SK-N-SH (cell line): Measurements from ENCODE around the gene GABRA5. TPM values are rescaled to one million over a fixed set of nuclear protein-coding genes. Genes with fewer than 3 reads are reported as not detected.

ENCODE experiments used
- CTCF ChIA-PET: fragments of 300-600, 350-600 bp; formaldehyde crosslinking; extraction: SDS; loops from one replicate; lab custom pipeline; 2021; lab: Yijun Ruan, JAX
- POLR2A ChIA-PET: fragments of 350-600 bp; sonication (Branson Sonifier 250); formaldehyde crosslinking; extraction: SDS; loops from one replicate; lab custom pipeline; 2020; ENCODE audit warnings: antibody characterized with exemption, inconsistent platforms; lab: Yijun Ruan, JAX
- DNase-seq: peaks from one replicate; pipeline ENCODE4 v3.0.0; 2012
- H2AFZ ChIP-seq: fragments of 200-600 bp; sonication (generic); 2 replicates; pipeline ENCODE4 v1.8.1; 2016; ENCODE audit warnings: antibody characterized with exemption, mild to moderate bottlenecking, low read depth
- H3F3A ChIP-seq: fragments of 200-600 bp; sonication (generic); replicated peaks from 2 replicates; pipeline ENCODE3; 2016; ENCODE audit warnings: antibody characterized with exemption, mild to moderate bottlenecking; ENCODE audit not compliant: insufficient read depth
- H3K27ac ChIP-seq, 2 experiments: fragments of 200-500 bp in 1 of 2; fragments of 200-600 bp in 1 of 2; sonication (Bioruptor generic) in 1 of 2; sonication (generic), shearing (Covaris generic) in 1 of 2; 2 replicates each; pipeline versions ENCODE4 v1.5.1 to v1.6.1; 2014 to 2016; ENCODE audit warnings: low read depth in 2 of 2, inconsistent platforms in 1 of 2, low read length in 1 of 2, mild to moderate bottlenecking in 1 of 2, mixed read lengths in 1 of 2
- H3K27me3 ChIP-seq: fragments of 200-600 bp; sonication (generic), shearing (Covaris generic); 2 replicates; pipeline ENCODE4 v1.6.1; 2016; ENCODE audit warnings: mixed run types; ENCODE audit not compliant: insufficient read depth
- H3K36me3 ChIP-seq, 2 experiments: fragments of 200-500 bp in 1 of 2; fragments of 200-600 bp in 1 of 2; sonication (Bioruptor generic) in 1 of 2; sonication (generic) in 1 of 2; replicated peaks in 1 of 2; 2 replicates each; pipeline versions ENCODE3 to v1.5.1; 2014 to 2016; ENCODE audit warnings: low read length in 1 of 2, mild to moderate bottlenecking in 1 of 2; ENCODE audit not compliant: insufficient read depth in 2 of 2, control insufficient read depth in 1 of 2
- H3K4me1 ChIP-seq, 2 experiments: fragments of 200-500 bp in 1 of 2; fragments of 200-600 bp in 1 of 2; sonication (Bioruptor generic) in 1 of 2; sonication (generic), shearing (Covaris generic) in 1 of 2; 2 replicates each; pipeline versions ENCODE4 v1.5.1 to v1.6.1; 2014 to 2016; ENCODE audit warnings: low read depth in 1 of 2, low read length in 1 of 2, mixed run types in 1 of 2; ENCODE audit not compliant: insufficient read depth in 2 of 2, control insufficient read depth in 1 of 2
- H3K4me2 ChIP-seq: fragments of 200-600 bp; sonication (generic), shearing (Covaris generic); 2 replicates; pipeline ENCODE4 v1.6.1; 2017; ENCODE audit warnings: mixed run types
- H3K4me3 ChIP-seq, 2 experiments: fragments of 200-500 bp in 1 of 2; fragments of 200-600 bp in 1 of 2; sonication (Bioruptor generic) in 1 of 2; sonication (generic), shearing (Covaris generic) in 1 of 2; 2 replicates each; pipeline versions ENCODE4 v1.5.1 to v1.8.1; 2014 to 2016; ENCODE audit warnings: low read depth in 2 of 2, inconsistent platforms in 1 of 2, low read length in 1 of 2, mild to moderate bottlenecking in 1 of 2, mixed read lengths in 1 of 2, moderate library complexity in 1 of 2
- H3K79me2 ChIP-seq: fragments of 200-600 bp; sonication (generic); 2 replicates; pipeline ENCODE4 v1.8.1; 2017; ENCODE audit warnings: mild to moderate bottlenecking; ENCODE audit not compliant: insufficient read depth
- H3K9ac ChIP-seq: fragments of 200-600 bp; sonication (generic); 2 replicates; pipeline ENCODE4 v1.6.1; 2017; ENCODE audit warnings: mixed run types
- H3K9me2 ChIP-seq: fragments of 200-600 bp; sonication (generic); 2 replicates; pipeline ENCODE4 v1.6.1; 2017; ENCODE audit warnings: mixed run types
- H3K9me3 ChIP-seq: fragments of 200-600 bp; sonication (generic); 2 replicates; pipeline ENCODE4 v1.6.1; 2017; ENCODE audit warnings: mixed run types, mild to moderate bottlenecking, moderate library complexity
- H4K20me1 ChIP-seq: fragments of 200-600 bp; sonication (generic); 2 replicates; pipeline ENCODE4 v1.6.1; 2017; ENCODE audit warnings: mild to moderate bottlenecking, mixed run types; ENCODE audit not compliant: insufficient read depth
- CTCF ChIP-seq: fragments of 200-600 bp; sonication (generic); IDR thresholded peaks from 2 replicates; pipeline ENCODE4 v1.6.1; 2017; ENCODE audit warnings: antibody characterized with exemption, mild to moderate bottlenecking, moderate library complexity
- GATA2 ChIP-seq: sonication (generic); formaldehyde crosslinking; IDR thresholded peaks from 2 replicates; pipeline ENCODE4 v1.5.0; 2020; ENCODE audit warnings: mild to moderate bottlenecking, missing genetic modification reagents
- IRF3 ChIP-seq: fragments of 150-350 bp; IDR thresholded peaks from 2 replicates; pipeline ENCODE4 v1.6.1; 2016; ENCODE audit warnings: mild to moderate bottlenecking, low read depth, low read length
- JUND ChIP-seq: IDR thresholded peaks from 2 replicates; pipeline ENCODE4 v1.4.0; 2012
- PBX3 ChIP-seq: IDR thresholded peaks from 2 replicates; pipeline ENCODE4; 2012
- POLR2AphosphoS5 ChIP-seq: IDR thresholded peaks from 2 replicates; pipeline ENCODE4 v1.6.1; 2012; ENCODE audit warnings: low read depth, low read length
- RAD21 ChIP-seq: IDR thresholded peaks from 2 replicates; pipeline ENCODE4 v1.6.1; 2012; ENCODE audit warnings: mild to moderate bottlenecking, low read length
- REST ChIP-seq: IDR thresholded peaks from 2 replicates; pipeline ENCODE4 v1.6.1; 2012; ENCODE audit warnings: mild to moderate bottlenecking, low read depth, low read length, moderate library complexity
- SMC3 ChIP-seq: IDR thresholded peaks from 2 replicates; pipeline ENCODE4 v1.6.1; 2012; ENCODE audit warnings: low read depth, low read length, improper control_type of control experiment
- ZBTB33 ChIP-seq: IDR thresholded peaks from 2 replicates; pipeline ENCODE4 v1.4.0; 2012; ENCODE audit warnings: low read depth, borderline replicate concordance
- WGBS: methylation state at CpG from one replicate; pipeline ENCODE4 v1.1.6; 2017; ENCODE audit warnings: low lambda C conversion rate; 5-methylcytosine and 5-hydroxymethylcytosine counted together
- polyA plus RNA-seq, 3 experiments: library from polyadenylated mRNA; depleted of rRNA; stranded (reverse); fragments of >200 nt; gene quantifications; 2 replicates each; pipeline ENCODE4 v1.2.3, GENCODE V29; 2012

The GABRA5 gene
- polyA plus RNA-seq, 1 of the 3 experiments (the other 2 are of a cell fraction), result not detected

- no peaks in the 10 kb centered on the region for H3K9me2 ChIP-seq
- peak; percentile 35; the same call in 1 of the 2 replicates for TF ChIP-seq CTCF
- TF ChIP-seq PBX3, result no peak
- no peak for TF ChIP-seq ZBTB33
- no peak for TF ChIP-seq GATA2 (CRISPR knock-in tag)
- TF ChIP-seq JUND, result no peak
- no peak for TF ChIP-seq REST
- TF ChIP-seq RAD21, result peak; percentile 51
- TF ChIP-seq IRF3, result no peak
- TF ChIP-seq POLR2AphosphoS5, result no peak
- peak; percentile 24; the same call in 1 of the 2 replicates for TF ChIP-seq SMC3
- ChIA-PET POLR2A (no interaction called here), CTCF (interaction anchor here (0.6 to 4.0 kb wide), 26 partner anchors 10 to 818 kb away, joined by 3 to 32 read pairs (median 4); no protein-coding TSS in a partner anchor)
- H3K9ac ChIP-seq, result no peak overlapping the region
- H3K36me3 ChIP-seq, result no peaks in the 10 kb centered on the region
- no peak overlapping the region for H3K4me2 ChIP-seq
- no peak overlapping the region for H3K27ac ChIP-seq
- no peaks in the 10 kb centered on the region for H4K20me1 ChIP-seq
- DNase-seq, result peak; percentile 50
- H3K79me2 ChIP-seq, result no peaks in the 10 kb centered on the region
- no peaks in the 10 kb centered on the region for H3F3A ChIP-seq
- H2AFZ ChIP-seq, result no peak overlapping the region
- no peaks in the 10 kb centered on the region for H3K27me3 ChIP-seq
- H3K9me3 ChIP-seq, result no peaks in the 10 kb centered on the region
- no peak overlapping the region; a peak in 1 of 4 replicates for H3K4me3 ChIP-seq
- WGBS, result 13% methylated on average over 9 of the region's 9 CpGs
- no peaks in the 10 kb centered on the region; a peak in 1 of 4 replicates for H3K4me1 ChIP-seq
These were observed 107.4 kb downstream of the GABRA5 start for GRCh38 chr15:26974120-26974780.
